Dermis lymphatic vessel endothelial cell (primary cell): ENCODE data around the gene CTSE. TPM values are rescaled to one million over a fixed set of nuclear protein-coding genes. Genes with fewer than 3 reads are reported as not detected.

Experiments
- total RNA-seq: library from RNA; depleted of rRNA; stranded (reverse); fragments of >200 nt; gene quantifications from 2 replicates; pipeline ENCODE4 v1.2.1, GENCODE V29; 2014

Gene CTSE
- total RNA-seq, result not detected in 2 replicates

GRCh38 chr1:206023695-206024094 is at the start of gene CTSE:
Gene CTSE (minus strand): TSS chr1:206023895. CDS start chr1:206023791, 104 bp downstream.

DNA sequence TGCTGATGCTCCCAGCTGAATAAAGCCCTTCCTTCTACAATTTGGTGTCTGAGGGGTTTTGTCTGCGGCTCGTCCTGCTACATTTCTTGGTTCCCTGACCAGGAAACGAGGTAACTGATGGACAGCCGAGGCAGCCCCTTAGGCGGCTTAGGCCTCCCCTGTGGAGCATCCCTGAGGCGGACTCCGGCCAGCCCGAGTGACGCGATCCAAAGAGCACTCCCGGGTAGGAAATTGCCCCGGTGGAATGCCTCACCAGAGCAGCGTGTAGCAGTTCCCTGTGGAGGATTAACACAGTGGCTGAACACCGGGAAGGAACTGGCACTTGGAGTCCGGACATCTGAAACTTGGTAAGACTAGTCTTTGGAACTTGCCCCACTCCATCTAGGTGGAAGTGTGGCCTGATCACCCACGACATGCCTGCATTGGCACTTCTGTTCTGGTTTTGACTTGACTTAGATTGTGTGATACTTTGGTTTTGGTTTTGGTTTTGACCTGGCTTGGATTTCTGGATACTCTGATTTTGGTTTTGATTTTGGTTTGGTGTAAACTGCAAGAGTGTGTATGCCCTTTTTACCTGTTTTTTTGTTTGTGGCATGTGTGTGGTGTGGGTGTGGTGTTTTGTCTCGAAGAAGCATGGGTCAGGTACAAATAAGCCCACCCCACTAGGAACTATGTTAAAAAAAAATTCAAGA is 29.4 kb upstream of the CTSE start, which contains the start of gene RHEX:
TSS of gene RHEX (plus strand) at position 255 of the 692 bp plus-strand sequence. CDS start 44,656 bp downstream, outside the sequence.

GRCh38 chr1:206002871-206003801 is 20.6 kb downstream of the CTSE start, which contains the start of gene RAB7B:
Gene RAB7B (minus strand): TSS chr1:206003395. CDS start chr1:205994135, 9,260 bp downstream.

Other genes starting within 250 kb of the CTSE start
- gene RAB29, start 248.4 kb downstream of the CTSE start, total RNA-seq, result 22.2 and 25.4 TPM in 2 replicates
- 9.1 and 10.7 TPM in 2 replicates for gene SLC41A1, start 210.7 kb downstream of the CTSE start, total RNA-seq
- 0.22 and 0.26 TPM in 2 replicates for gene PM20D1, start 173.8 kb downstream of the CTSE start, total RNA-seq
- not detected in 2 replicates for gene SLC26A9, start 80.4 kb downstream of the CTSE start, total RNA-seq
- gene RAB7B, start 20.5 kb downstream of the CTSE start, total RNA-seq, result under 0.01 TPM in 1 of 2 replicates, not detected in the other
- not detected in 2 replicates for gene RHEX, start 29.3 kb upstream of the CTSE start, total RNA-seq
- not detected in 2 replicates for gene AVPR1B, start 93.5 kb upstream of the CTSE start, total RNA-seq
- gene FAM72A, start 178.9 kb upstream of the CTSE start, total RNA-seq, result 4.6 and 6.3 TPM in 2 replicates
- gene SRGAP2, start 179.6 kb upstream of the CTSE start, total RNA-seq, result 59.2 and 85.1 TPM in 2 replicates